Measurements from ENCODE around the gene UCK1. TPM values are rescaled to one million over a fixed set of nuclear protein-coding genes. Genes with fewer than 3 reads are reported as not detected.

Gene UCK1
- polyA plus RNA-seq, 3 donors = 15.9 to 19.9 (median 16.3) TPM

DNA sequence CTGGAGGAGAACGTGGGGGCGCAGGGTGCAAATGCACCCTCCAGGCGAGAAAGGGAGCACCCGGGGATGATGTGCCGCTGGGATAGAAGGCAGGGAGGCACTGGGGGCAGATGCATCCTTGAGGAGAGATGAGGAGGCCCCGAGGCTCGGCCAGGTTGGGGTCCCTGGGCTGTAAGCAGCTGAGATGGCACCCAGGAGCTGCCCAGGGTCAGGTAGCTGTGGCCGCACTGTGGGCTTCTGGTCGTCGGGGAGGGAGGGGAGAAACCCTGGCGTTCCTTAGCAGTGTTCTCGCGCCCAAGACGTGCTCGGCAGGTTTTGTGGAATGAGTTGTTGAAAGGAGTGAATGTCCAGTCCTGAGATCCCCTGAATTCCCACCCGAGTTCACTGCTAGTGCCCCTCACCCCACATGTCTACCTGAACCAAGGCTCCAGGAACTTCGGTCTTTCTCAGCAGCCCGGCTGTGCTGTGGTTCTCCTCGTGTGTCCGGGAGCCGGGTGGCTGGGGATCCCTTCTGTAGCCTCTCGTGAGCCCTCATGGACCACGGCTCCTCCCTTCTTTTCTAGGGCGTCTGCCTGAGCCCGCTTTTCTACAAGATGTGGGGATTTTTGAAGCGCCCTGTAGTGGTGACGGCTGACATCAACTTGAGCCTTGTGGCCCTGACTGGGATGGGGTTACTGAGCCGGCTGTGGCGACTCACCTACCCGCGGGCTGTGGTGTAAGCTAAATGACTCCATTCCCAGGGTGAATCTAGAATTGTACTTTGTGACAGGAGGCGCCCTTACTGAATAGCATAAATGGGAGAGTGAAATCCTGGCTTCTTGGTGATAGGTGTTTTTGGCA, 27.2 kb downstream of the UCK1 start:
- DNase-seq = peak in 1 of 3 donors; percentile 29
- H3K27ac Mint-ChIP-seq = peak overlapping the region in 1 of 7 donors; percentile 40
- Histone ChIP-seq H3K27me3 (ENCODE audit: control insufficient read depth in 2 of 2, insufficient read depth in 2 of 2, low read length in 2 of 2) (peaks cover 2 to 14% of the 10 kb centered on the region in 2 donors), H4K20me1 (ENCODE audit: insufficient read depth, low read length) (peaks cover 8% of the 10 kb centered on the region), H2AFZ (ENCODE audit: insufficient read depth, low read depth, low read length, poor library complexity, severe bottlenecking) (peak overlapping the region; percentile 98), H3K79me2 (ENCODE audit: insufficient read depth, low read length) (no peaks in the 10 kb centered on the region), H3K36me3 (replicated peaks in 1 of 2; ENCODE audit: control insufficient read depth in 1 of 2, insufficient read depth in 2 of 2, low read length in 2 of 2) (peaks cover 5 to 9% of the 10 kb centered on the region in 2 donors), H3K4me3 (replicated peaks in 1 of 3; ENCODE audit: low read depth in 2 of 3, low read length in 3 of 3) (peak overlapping the region; percentile 47 to 91 (median 77)), H3K4me2 (replicated peaks; ENCODE audit: extremely low read depth, low read length, poor library complexity, severe bottlenecking) (peak overlapping the region; percentile 98), H3K9me3 (replicated peaks in 1 of 2; ENCODE audit: control insufficient read depth in 1 of 2, insufficient read depth in 1 of 2, low read length in 2 of 2) (no peaks in the 10 kb centered on the region), H3K4me1 (ENCODE audit: control insufficient read depth in 1 of 2, insufficient read depth in 2 of 2, low read length in 2 of 2) (peaks cover 19 to 24% of the 10 kb centered on the region in 2 donors), H3K27ac (ENCODE audit: low read depth in 1 of 2, low read length in 2 of 2) (no peak overlapping the region), H3K9ac (ENCODE audit: insufficient read depth, low read length, poor library complexity, severe bottlenecking) (peak overlapping the region; percentile 73)
- TF ChIP-seq, protein P1, sequence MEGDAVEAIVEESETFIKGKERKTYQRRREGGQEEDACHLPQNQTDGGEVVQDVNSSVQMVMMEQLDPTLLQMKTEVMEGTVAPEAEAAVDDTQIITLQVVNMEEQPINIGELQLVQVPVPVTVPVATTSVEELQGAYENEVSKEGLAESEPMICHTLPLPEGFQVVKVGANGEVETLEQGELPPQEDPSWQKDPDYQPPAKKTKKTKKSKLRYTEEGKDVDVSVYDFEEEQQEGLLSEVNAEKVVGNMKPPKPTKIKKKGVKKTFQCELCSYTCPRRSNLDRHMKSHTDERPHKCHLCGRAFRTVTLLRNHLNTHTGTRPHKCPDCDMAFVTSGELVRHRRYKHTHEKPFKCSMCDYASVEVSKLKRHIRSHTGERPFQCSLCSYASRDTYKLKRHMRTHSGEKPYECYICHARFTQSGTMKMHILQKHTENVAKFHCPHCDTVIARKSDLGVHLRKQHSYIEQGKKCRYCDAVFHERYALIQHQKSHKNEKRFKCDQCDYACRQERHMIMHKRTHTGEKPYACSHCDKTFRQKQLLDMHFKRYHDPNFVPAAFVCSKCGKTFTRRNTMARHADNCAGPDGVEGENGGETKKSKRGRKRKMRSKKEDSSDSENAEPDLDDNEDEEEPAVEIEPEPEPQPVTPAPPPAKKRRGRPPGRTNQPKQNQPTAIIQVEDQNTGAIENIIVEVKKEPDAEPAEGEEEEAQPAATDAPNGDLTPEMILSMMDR (IDR thresholded peaks at IDR 0.05) = no peak
- peak overlapping the region; percentile 89 to 98 for H3K4me3 Mint-ChIP-seq
- H3K9me3 Mint-ChIP-seq = peaks cover 0 to 4% (median 0%) of the 10 kb centered on the region in 7 donors
- peaks cover 23% of the 10 kb centered on the region for H3K4me1 Mint-ChIP-seq
- H3K36me3 Mint-ChIP-seq = peaks cover 15 to 22% of the 10 kb centered on the region in 2 donors
- H3K27me3 Mint-ChIP-seq (ENCODE audit: low read depth in 3 of 3) = peaks cover 13 to 22% (median 22%) of the 10 kb centered on the region in 3 donors
- 36% methylated on average over 25 of the region's 32 CpGs for WGBS (ENCODE audit: insufficient coverage)
- intact Hi-C loops (cut with micrococcal nuclease) = loop anchor here (10.0 kb wide), 1 partner anchor 241 kb away; the partner anchor contains the start of gene RAPGEF1 (in 2 of the 2)

DNA sequence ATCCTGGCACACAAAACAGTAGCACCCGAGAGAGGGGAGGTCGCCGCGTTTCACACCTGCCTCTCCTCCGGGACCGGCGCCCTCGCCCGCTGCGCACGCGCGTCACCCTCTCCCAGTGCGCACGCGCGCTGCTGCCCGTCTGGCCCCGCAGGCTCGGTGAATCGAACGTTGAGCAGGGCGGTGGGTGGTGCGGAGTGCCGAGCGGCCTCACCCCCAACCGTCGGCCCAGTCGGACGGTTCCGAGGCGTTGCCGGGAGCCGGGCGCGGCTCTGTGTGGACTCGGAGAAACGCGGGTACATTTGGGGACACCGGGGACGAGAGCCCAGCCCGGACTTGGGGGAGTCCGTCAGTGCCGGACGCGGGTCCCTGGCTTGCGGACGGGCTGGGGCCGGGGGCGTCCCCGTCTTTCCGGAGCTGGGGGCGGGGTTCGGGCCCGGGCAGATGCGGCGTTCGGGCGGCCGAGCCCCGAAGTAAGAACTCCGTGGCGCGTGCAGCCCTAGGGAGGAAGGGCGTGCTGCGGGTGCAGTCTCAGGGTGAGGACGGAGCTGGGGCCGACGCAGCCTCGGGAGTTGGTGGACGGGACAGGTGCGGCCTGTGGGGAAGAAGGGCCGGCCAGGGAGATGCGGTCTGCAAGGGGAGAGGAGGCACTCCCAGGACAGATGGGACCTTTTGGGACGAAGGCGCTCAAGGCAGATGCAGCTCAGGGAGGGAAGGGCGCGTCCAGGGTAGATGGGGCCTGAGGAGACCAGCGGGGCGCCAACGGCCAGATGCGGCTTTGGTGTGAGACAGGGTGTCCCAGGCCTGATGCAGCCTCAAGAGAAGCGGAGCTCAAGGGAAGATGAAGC, 28.1 kb downstream of the UCK1 start, which contains the start of gene POMT1:
Gene POMT1 (plus strand): TSS at position 138 of the 845 bp plus-strand sequence. CDS start 1,301 bp downstream, outside the sequence.
- Histone ChIP-seq H2AFZ (ENCODE audit: insufficient read depth, low read depth, low read length, poor library complexity, severe bottlenecking) (peak within 1 kb of the TSS; percentile 98), H3K79me2 (ENCODE audit: insufficient read depth, low read length) (no peaks in the 10 kb centered on the region), H3K9ac (ENCODE audit: insufficient read depth, low read length, poor library complexity, severe bottlenecking) (peak within 1 kb of the TSS; percentile 73), H3K27me3 (ENCODE audit: control insufficient read depth in 2 of 2, insufficient read depth in 2 of 2, low read length in 2 of 2) (peaks cover 2 to 14% of the 10 kb centered on the region in 2 donors), H3K9me3 (replicated peaks in 1 of 2; ENCODE audit: control insufficient read depth in 1 of 2, insufficient read depth in 1 of 2, low read length in 2 of 2) (no peaks in the 10 kb centered on the region), H3K27ac (ENCODE audit: low read depth in 1 of 2, low read length in 2 of 2) (peak within 1 kb of the TSS in 1 of 2 donors; percentile 43), H3K4me2 (replicated peaks; ENCODE audit: extremely low read depth, low read length, poor library complexity, severe bottlenecking) (peak within 1 kb of the TSS; percentile 98), H3K4me1 (ENCODE audit: control insufficient read depth in 1 of 2, insufficient read depth in 2 of 2, low read length in 2 of 2) (peaks cover 19 to 24% of the 10 kb centered on the region in 2 donors), H4K20me1 (ENCODE audit: insufficient read depth, low read length) (peaks cover 14% of the 10 kb centered on the region), H3K36me3 (replicated peaks in 1 of 2; ENCODE audit: control insufficient read depth in 1 of 2, insufficient read depth in 2 of 2, low read length in 2 of 2) (peaks cover 5 to 17% of the 10 kb centered on the region in 2 donors), H3K4me3 (replicated peaks in 1 of 3; ENCODE audit: low read depth in 2 of 3, low read length in 3 of 3) (peak within 1 kb of the TSS; percentile 47 to 91 (median 77))
- Mint-ChIP-seq H3K4me3 (peak within 1 kb of the TSS; percentile 89 to 98), H3K4me1 (peaks cover 23% of the 10 kb centered on the region), H3K27me3 (ENCODE audit: low read depth in 3 of 3) (peaks cover 13 to 22% (median 22%) of the 10 kb centered on the region in 3 donors), H3K9me3 (peaks cover 0 to 4% (median 0%) of the 10 kb centered on the region in 7 donors), H3K36me3 (peaks cover 20 to 26% of the 10 kb centered on the region in 2 donors), H3K27ac (peak within 1 kb of the TSS in 4 of 7 donors; percentile 32 to 80 (median 50))
- TF ChIP-seq, protein P1 (IDR thresholded peaks at IDR 0.05) = no peak
- intact Hi-C loops (cut with micrococcal nuclease) = loop anchor here (10.0 kb wide), 1 partner anchor 242 kb away; the partner anchor contains the start of gene RAPGEF1 (in 2 of the 2)
- DNase-seq = peak; percentile 68 to 74 (median 69)
- WGBS (ENCODE audit: insufficient coverage) = under 1% methylated on average over 83 of the region's 83 CpGs

All from CD14-positive monocyte (primary cell).